22Rv1 (cell line): ENCODE data around the gene CHCHD5.

Source experiments
- ZFX ChIP-seq: fragments of 450-650 bp; IDR thresholded peaks from 2 replicates; pipeline ENCODE4 v1.6.1; 2017; ENCODE audit warnings: antibody characterized with exemption, borderline replicate concordance
- TF ChIP-seq, protein P1 (sequence below): fragments of 450-650 bp; IDR thresholded peaks from 2 replicates; pipeline ENCODE4 v1.5.1; 2017; ENCODE audit warnings: mild to moderate bottlenecking

- TF ChIP-seq, protein P1, sequence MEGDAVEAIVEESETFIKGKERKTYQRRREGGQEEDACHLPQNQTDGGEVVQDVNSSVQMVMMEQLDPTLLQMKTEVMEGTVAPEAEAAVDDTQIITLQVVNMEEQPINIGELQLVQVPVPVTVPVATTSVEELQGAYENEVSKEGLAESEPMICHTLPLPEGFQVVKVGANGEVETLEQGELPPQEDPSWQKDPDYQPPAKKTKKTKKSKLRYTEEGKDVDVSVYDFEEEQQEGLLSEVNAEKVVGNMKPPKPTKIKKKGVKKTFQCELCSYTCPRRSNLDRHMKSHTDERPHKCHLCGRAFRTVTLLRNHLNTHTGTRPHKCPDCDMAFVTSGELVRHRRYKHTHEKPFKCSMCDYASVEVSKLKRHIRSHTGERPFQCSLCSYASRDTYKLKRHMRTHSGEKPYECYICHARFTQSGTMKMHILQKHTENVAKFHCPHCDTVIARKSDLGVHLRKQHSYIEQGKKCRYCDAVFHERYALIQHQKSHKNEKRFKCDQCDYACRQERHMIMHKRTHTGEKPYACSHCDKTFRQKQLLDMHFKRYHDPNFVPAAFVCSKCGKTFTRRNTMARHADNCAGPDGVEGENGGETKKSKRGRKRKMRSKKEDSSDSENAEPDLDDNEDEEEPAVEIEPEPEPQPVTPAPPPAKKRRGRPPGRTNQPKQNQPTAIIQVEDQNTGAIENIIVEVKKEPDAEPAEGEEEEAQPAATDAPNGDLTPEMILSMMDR = no peak
- TF ChIP-seq ZFX = no peak
Measured at GRCh38 chr2:112614201-112614840, 29.9 kb downstream of the CHCHD5 start.
